HG03066 (cell line): ENCODE data around the gene ZNG1A.
"Not testable (repeated sequence)": the region's sequence is repeated elsewhere in the genome, so short reads cannot be mapped to it uniquely, and the experiment has no call there.

Experiments
- ATAC-seq: cut with Tn5 transposase; IDR thresholded peaks from one replicate; pipeline ENCODE4 v1.9.1; 2021; ENCODE audit warnings: low read depth; ENCODE audit not compliant: unreplicated experiment

The ZNG1A gene

GRCh38 chr9:100430-100829, 78.4 kb downstream of the ZNG1A start:
- not testable (repeated sequence) for ATAC-seq

GRCh38 chr9:99867-100266, 79.0 kb downstream of the ZNG1A start:
- not testable (repeated sequence) for ATAC-seq

GRCh38 chr9:98775-99174, 80.1 kb downstream of the ZNG1A start:
- not testable (repeated sequence) for ATAC-seq

GRCh38 chr9:94992-95391, 83.9 kb downstream of the ZNG1A start:
- not testable (repeated sequence) for ATAC-seq

- not testable (repeated sequence) for ATAC-seq
These were observed 84.5 kb downstream of the ZNG1A start for GRCh38 chr9:94323-94722.

- not testable (repeated sequence) for ATAC-seq
These were observed 84.9 kb downstream of the ZNG1A start for GRCh38 chr9:93909-94308.

GRCh38 chr9:90851-91250, 88.0 kb downstream of the ZNG1A start:
- ATAC-seq, result not testable (repeated sequence)

GRCh38 chr9:88396-89037, 90.3 kb downstream of the ZNG1A start:
- ATAC-seq, result peak; percentile 79

GRCh38 chr9:87860-88259, 91.0 kb downstream of the ZNG1A start:
- ATAC-seq, result not testable (repeated sequence)

GRCh38 chr9:87105-87504, 91.8 kb downstream of the ZNG1A start:
- not testable (repeated sequence) for ATAC-seq

GRCh38 chr9:86697-87096, 92.2 kb downstream of the ZNG1A start:
- not testable (repeated sequence) for ATAC-seq

GRCh38 chr9:82932-83689, 95.7 kb downstream of the ZNG1A start:
- not testable (repeated sequence) for ATAC-seq

GRCh38 chr9:78333-78732, 100.5 kb downstream of the ZNG1A start:
- not testable (repeated sequence) for ATAC-seq

GRCh38 chr9:76389-76788, 102.5 kb downstream of the ZNG1A start:
- ATAC-seq, result not testable (repeated sequence)

- not testable (repeated sequence) for ATAC-seq
These were observed 104.8 kb downstream of the ZNG1A start for GRCh38 chr9:73900-74525.

- not testable (repeated sequence) for ATAC-seq
These were observed 105.6 kb downstream of the ZNG1A start for GRCh38 chr9:73076-73899.
